GM23248 (cell line): Measurements from ENCODE around the gene SAT2. TPM values are rescaled to one million over a fixed set of nuclear protein-coding genes. Genes with fewer than 3 reads are reported as not detected.

ENCODE experiments used
- DNase-seq: peaks from one replicate; pipeline ENCODE4 v3.0.0-alpha.2; 2015
- H2AFZ ChIP-seq: fragments of 200-600 bp; sonication (generic); 2 replicates; pipeline ENCODE4 v1.6.1; 2016; ENCODE audit warnings: antibody characterized with exemption
- H3F3A ChIP-seq: fragments of 200-600 bp; sonication (generic); 2 replicates; pipeline ENCODE4 v1.6.1; 2016; ENCODE audit warnings: mild to moderate bottlenecking, antibody characterized with exemption, mixed run types; ENCODE audit not compliant: insufficient read depth
- H3K27ac ChIP-seq: fragments of 200-600 bp; sonication (generic); 2 replicates; pipeline ENCODE4 v1.5.1; 2016; ENCODE audit warnings: mild to moderate bottlenecking
- H3K27me3 ChIP-seq: fragments of 200-600 bp; sonication (generic); replicated peaks from 2 replicates; pipeline ENCODE4 v1.6.1; 2016; ENCODE audit warnings: mild to moderate bottlenecking; ENCODE audit not compliant: insufficient read depth
- H3K36me3 ChIP-seq: fragments of 200-600 bp; sonication (generic); 2 replicates; pipeline ENCODE4 v1.6.1; 2016; ENCODE audit warnings: low read depth, mild to moderate bottlenecking
- H3K4me1 ChIP-seq: fragments of 200-600 bp; sonication (generic); 2 replicates; pipeline ENCODE4 v1.6.1; 2016; ENCODE audit warnings: mild to moderate bottlenecking; ENCODE audit not compliant: insufficient read depth
- H3K4me2 ChIP-seq: fragments of 200-600 bp; sonication (generic); one replicate; pipeline ENCODE4 v1.6.1; 2016; ENCODE audit warnings: mild to moderate bottlenecking; ENCODE audit not compliant: unreplicated experiment
- H3K4me3 ChIP-seq: fragments of 200-600 bp; sonication (generic); 2 replicates; pipeline ENCODE4 v1.5.1; 2016; ENCODE audit warnings: mild to moderate bottlenecking
- H3K79me2 ChIP-seq: fragments of 200-600 bp; sonication (generic); 2 replicates; pipeline ENCODE4 v1.6.1; 2016; ENCODE audit warnings: mild to moderate bottlenecking; ENCODE audit not compliant: insufficient read depth
- H3K9ac ChIP-seq: fragments of 200-600 bp; sonication (generic); 2 replicates; pipeline ENCODE4 v1.6.1; 2016; ENCODE audit warnings: mild to moderate bottlenecking
- H3K9me2 ChIP-seq: fragments of 200-600 bp; sonication (generic); 2 replicates; pipeline ENCODE4 v1.6.1; 2016; ENCODE audit warnings: mixed run types, mild to moderate bottlenecking, moderate library complexity; ENCODE audit not compliant: insufficient read depth
- H3K9me3 ChIP-seq: fragments of 200-600 bp; sonication (generic); one replicate; pipeline ENCODE4 v1.6.1; 2017; ENCODE audit warnings: low read depth
- H4K20me1 ChIP-seq: fragments of 200-600 bp; sonication (generic); 2 replicates; pipeline ENCODE4 v1.6.0; 2016; ENCODE audit not compliant: insufficient read depth
- EZH2 ChIP-seq: fragments of 200-600 bp; sonication (generic); IDR thresholded peaks from 2 replicates; pipeline ENCODE4 v1.6.1; 2018; ENCODE audit warnings: antibody characterized with exemption, mild to moderate bottlenecking; ENCODE audit not compliant: insufficient read depth, poor library complexity, severe bottlenecking
- EZH2phosphoT487 ChIP-seq: fragments of 200-600 bp; sonication (generic); IDR thresholded peaks from 2 replicates; pipeline ENCODE4 v1.6.1; 2018; ENCODE audit warnings: antibody characterized with exemption, moderate library complexity, mild to moderate bottlenecking, low read depth; ENCODE audit not compliant: insufficient read depth
- WGBS, 2 experiments: methylation state at CpG; one replicate each; pipeline ENCODE4 v1.1.6; 2015 to 2017; ENCODE audit warnings: low lambda C conversion rate in 2 of 2, low coverage in 1 of 2; ENCODE audit errors: missing lambda C conversion rate in 2 of 2; 5-methylcytosine and 5-hydroxymethylcytosine counted together
- in situ Hi-C: fragments of 300-500 bp; cut with MboI; formaldehyde crosslinking; loops from 2 replicates; pipeline ENCODE4 v1.15.0; 2020
- polyA plus RNA-seq: library from polyadenylated mRNA; unstranded; fragments of >200 nt; fragmentation: Nextera tagmentation; extraction: Ambion mirVana; gene quantifications from 2 replicates; pipeline ENCODE4 v1.2.1, GENCODE V29; 2016
- total RNA-seq: library from RNA; depleted of rRNA; stranded (reverse); fragments of >200 nt; shearing (Covaris generic); gene quantifications from 2 replicates; pipeline ENCODE4 v1.2.3, GENCODE V29; 2014

The SAT2 gene
- total and polyA plus RNA-seq, 2 experiments from 2014 or later: 31.8 to 41.4 TPM

- in situ Hi-C loops: no loop called here
These were observed 40.9 kb upstream of the SAT2 start for GRCh38 chr17:7668482-7668881.

GRCh38 chr17:7667656-7668406, 40.2 kb upstream of the SAT2 start:
- WGBS, 2 experiments: 71 to 79% methylated on average over 10 of the region's 10 CpGs
- H3K9ac ChIP-seq: no peak overlapping the region
- H4K20me1 ChIP-seq: no peaks in the 10 kb centered on the region
- in situ Hi-C loops: no loop called here
- no peaks in the 10 kb centered on the region for H3K79me2 ChIP-seq
- no peak for DNase-seq
- no peaks in the 10 kb centered on the region for H3F3A ChIP-seq
- H3K27ac ChIP-seq: no peak overlapping the region
- H2AFZ ChIP-seq: no peak overlapping the region
- no peak overlapping the region for H3K4me2 ChIP-seq
- H3K36me3 ChIP-seq: no peaks in the 10 kb centered on the region; the same call in 1 of the 2 replicates
- no peaks in the 10 kb centered on the region for H3K27me3 ChIP-seq
- no peaks in the 10 kb centered on the region for H3K4me1 ChIP-seq
- no peaks in the 10 kb centered on the region for H3K9me3 ChIP-seq
- H3K9me2 ChIP-seq: no peaks in the 10 kb centered on the region
- no peak for TF ChIP-seq EZH2
- TF ChIP-seq EZH2phosphoT487: no peak
- no peak overlapping the region for H3K4me3 ChIP-seq

More at GRCh38 chr17:7668482-7668881, 40.9 kb upstream of the SAT2 start:
- Histone ChIP-seq H3K36me3 (peaks cover 5% of the 10 kb centered on the region; the same call in 1 of the 2 replicates), H4K20me1 (no peaks in the 10 kb centered on the region), H3K27me3 (no peaks in the 10 kb centered on the region), H3K9me3 (no peaks in the 10 kb centered on the region), H3K79me2 (no peaks in the 10 kb centered on the region), H3K4me1 (no peaks in the 10 kb centered on the region), H3K4me3 (no peak overlapping the region), H3K27ac (no peak overlapping the region), H2AFZ (no peak overlapping the region), H3K9me2 (no peaks in the 10 kb centered on the region), H3F3A (no peaks in the 10 kb centered on the region), H3K9ac (no peak overlapping the region), H3K4me2 (no peak overlapping the region)
- WGBS, 2 experiments: 95 to 96% methylated on average over 7 of the region's 7 CpGs
- no peak for DNase-seq
- TF ChIP-seq EZH2phosphoT487 (no peak), EZH2 (no peak)

GRCh38 chr17:7656958-7657609, 29.5 kb upstream of the SAT2 start:
- no peak overlapping the region for H3K9ac ChIP-seq
- in situ Hi-C loops: no loop called here
- H3K27ac ChIP-seq: no peak overlapping the region
- H3K4me3 ChIP-seq: no peak overlapping the region
- H3K9me3 ChIP-seq: no peaks in the 10 kb centered on the region
- no peak for DNase-seq
- H3K9me2 ChIP-seq: no peaks in the 10 kb centered on the region
- H4K20me1 ChIP-seq: no peaks in the 10 kb centered on the region
- no peaks in the 10 kb centered on the region for H3K4me1 ChIP-seq
- no peaks in the 10 kb centered on the region for H3F3A ChIP-seq
- no peaks in the 10 kb centered on the region for H3K79me2 ChIP-seq
- peaks cover 21% of the 10 kb centered on the region for H3K27me3 ChIP-seq
- H2AFZ ChIP-seq: no peak overlapping the region
- 40 to 41% methylated on average over 10 of the region's 10 CpGs for WGBS, 2 experiments
- no peaks in the 10 kb centered on the region for H3K36me3 ChIP-seq
- H3K4me2 ChIP-seq: no peak overlapping the region
- no peak for TF ChIP-seq EZH2

- peaks cover 35% of the 10 kb centered on the region for H3K27me3 ChIP-seq
- WGBS, 2 experiments: 89% methylated on average over 17 of the region's 17 CpGs
These were observed 27.9 kb upstream of the SAT2 start for GRCh38 chr17:7655541-7655840.

More at GRCh38 chr17:7655541-7655840, 27.9 kb upstream of the SAT2 start:
- Histone ChIP-seq H3K4me2 (no peak overlapping the region), H3K9ac (no peak overlapping the region), H2AFZ (no peak overlapping the region), H4K20me1 (no peaks in the 10 kb centered on the region), H3K79me2 (no peaks in the 10 kb centered on the region), H3K27ac (no peak overlapping the region), H3K4me3 (no peak overlapping the region), H3K9me2 (no peaks in the 10 kb centered on the region), H3K4me1 (no peaks in the 10 kb centered on the region; the same call in 1 of the 2 replicates), H3F3A (no peaks in the 10 kb centered on the region), H3K36me3 (no peaks in the 10 kb centered on the region), H3K9me3 (no peaks in the 10 kb centered on the region)
- TF ChIP-seq EZH2 (no peak), EZH2phosphoT487 (no peak)
- no peak for DNase-seq
- in situ Hi-C loops: no loop called here
